ENCODE measurements around the gene KCP. TPM values are rescaled to one million over a fixed set of nuclear protein-coding genes. Genes with fewer than 3 reads are reported as not detected.

Gene KCP
- total RNA-seq, 1 experiment from 2014 or later: 1.6 TPM

GRCh38 chr7:128826916-128827247 lies 83.6 kb downstream of the KCP start (continued):
- no peak for TF ChIP-seq SIN3A (IDR thresholded peaks at IDR 0.05; ENCODE audit: low read depth)
- no peak for TF ChIP-seq ZFX (IDR thresholded peaks at IDR 0.05)

Other genes with a start within 250 kb of the KCP start
- 0.49 TPM for gene GARIN1A, start 238.4 kb downstream of the KCP start, total RNA-seq (2021; ENCODE audit: unreplicated experiment)
- gene CALU, start 171.3 kb downstream of the KCP start, total RNA-seq (2021; ENCODE audit: unreplicated experiment): 106 TPM
- not detected for gene OPN1SW, start 134.9 kb downstream of the KCP start, total RNA-seq (2021; ENCODE audit: unreplicated experiment)
- gene CCDC136, start 118.7 kb downstream of the KCP start, total RNA-seq (2021; ENCODE audit: unreplicated experiment): 11.1 TPM
- 42.8 TPM for gene FLNC, start 80.3 kb downstream of the KCP start, total RNA-seq (2021; ENCODE audit: unreplicated experiment)
- gene ATP6V1F, start 47.9 kb downstream of the KCP start, total RNA-seq (2021; ENCODE audit: unreplicated experiment): 149 TPM
- gene IRF5, start 27.2 kb upstream of the KCP start, total RNA-seq (2021; ENCODE audit: unreplicated experiment): 16.5 TPM
- 58.5 TPM for gene TNPO3, start 144.4 kb upstream of the KCP start, total RNA-seq (2021; ENCODE audit: unreplicated experiment)
- gene TSPAN33, start 234.0 kb upstream of the KCP start, total RNA-seq (2021; ENCODE audit: unreplicated experiment): 22.2 TPM

Measured in HCT116 (cell line).